A172 (cell line): Measurements from ENCODE around the gene CPXM2. TPM values are rescaled to one million over a fixed set of nuclear protein-coding genes. Genes with fewer than 3 reads are reported as not detected.

Source experiments
- DNase-seq: peaks from one replicate; pipeline ENCODE4 v3.0.0-alpha.2; 2015; ENCODE audit warnings: low spot score
- total RNA-seq: library from RNA; depleted of rRNA; stranded (reverse); fragments of >200 nt; shearing (Covaris generic); gene quantifications from 2 replicates; pipeline ENCODE4 v1.2.3, GENCODE V29; 2014

The CPXM2 gene
- total RNA-seq, 1 experiment from 2014 or later: not detected

- DNase-seq: no peak
Measured at GRCh38 chr10:123800289-123800688, 91.3 kb downstream of the CPXM2 start.

GRCh38 chr10:123798856-123799255 is 92.8 kb downstream of the CPXM2 start:
- DNase-seq: no peak

GRCh38 chr10:123797813-123798212 is 93.8 kb downstream of the CPXM2 start:
- DNase-seq: no peak

- DNase-seq: no peak
Measured at GRCh38 chr10:123796736-123797135, 94.9 kb downstream of the CPXM2 start.

- DNase-seq: no peak
Measured at GRCh38 chr10:123795846-123796590, 95.6 kb downstream of the CPXM2 start.

- no peak for DNase-seq
Measured at GRCh38 chr10:123795196-123795780, 96.3 kb downstream of the CPXM2 start.

DNA sequence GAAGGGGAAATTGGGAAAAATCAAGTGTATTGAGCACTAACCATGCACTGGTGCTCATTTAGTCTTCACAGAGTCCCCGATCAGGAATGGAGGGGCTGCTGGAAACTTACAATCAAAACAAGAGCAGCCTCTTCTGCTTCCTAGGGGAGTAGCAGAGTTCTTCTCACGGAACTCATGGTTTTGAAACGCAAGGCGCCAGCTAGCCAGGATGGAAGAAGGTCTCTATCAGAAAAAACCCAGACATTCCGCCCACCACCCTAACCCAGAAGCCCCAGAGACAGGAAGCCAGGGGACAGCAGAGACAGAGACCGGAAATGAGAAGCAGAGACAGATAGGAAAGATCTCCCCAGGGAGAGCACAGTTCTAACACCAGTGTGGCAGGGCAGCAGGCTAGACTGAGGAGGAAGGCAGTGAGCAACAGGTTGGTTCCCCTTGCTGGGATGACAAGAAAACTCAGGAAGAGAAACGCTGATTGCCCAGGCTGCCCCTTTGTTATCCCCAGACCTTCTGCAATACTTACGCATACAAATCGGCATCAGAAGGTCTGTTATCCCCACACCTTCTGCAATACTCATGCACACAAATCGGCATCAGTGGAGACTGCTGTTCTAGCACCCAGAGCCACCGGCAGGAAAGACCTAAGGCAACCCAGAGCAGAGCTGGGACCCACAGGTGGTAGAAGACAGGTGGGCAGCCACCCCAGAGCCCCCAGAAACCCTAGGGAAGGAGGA is 99.2 kb downstream of the CPXM2 start:
- DNase-seq: no peak

GRCh38 chr10:123790132-123790885 is 101.3 kb downstream of the CPXM2 start:
- DNase-seq: no peak

DNA sequence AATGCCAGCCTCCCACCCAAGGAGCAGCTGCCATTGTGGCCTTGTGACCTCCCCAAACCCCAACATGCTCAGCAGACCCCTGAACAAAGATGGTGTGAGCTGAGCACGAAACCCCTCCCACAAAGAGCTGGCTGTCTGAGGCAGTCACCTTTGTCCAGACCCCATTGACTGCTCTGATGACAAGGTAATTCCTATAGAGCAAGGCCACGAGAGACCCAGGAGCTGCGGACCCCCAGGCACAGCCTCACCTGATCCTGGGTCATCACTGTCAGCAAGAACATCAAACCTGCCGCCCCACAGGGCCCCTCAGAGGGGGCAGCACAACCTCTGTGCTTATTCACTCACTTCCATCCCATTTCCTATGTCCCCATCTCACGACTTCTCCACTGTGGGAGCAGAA is 102.6 kb downstream of the CPXM2 start:
- no peak for DNase-seq

- DNase-seq: no peak
Measured at GRCh38 chr10:123787566-123787965, 104.0 kb downstream of the CPXM2 start.

DNA sequence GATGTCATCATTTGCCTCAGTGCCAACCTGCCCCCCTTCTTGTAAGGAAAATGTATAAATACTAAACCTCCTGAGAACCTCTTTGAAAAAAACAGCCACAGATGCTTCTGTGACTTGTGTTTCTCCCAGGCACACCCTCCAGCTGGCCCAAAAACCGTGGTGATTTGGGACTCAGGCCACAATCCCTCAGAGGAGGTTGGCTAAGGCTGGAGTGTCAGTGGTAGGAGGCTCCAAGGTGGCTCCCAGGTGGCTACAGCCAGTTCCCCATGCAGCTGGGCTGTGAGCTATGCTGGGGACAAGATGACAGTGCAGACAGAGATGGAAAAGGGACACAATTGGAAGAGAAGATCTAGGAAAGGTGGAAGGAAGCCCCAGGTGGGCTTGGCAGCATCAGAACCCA is 104.7 kb downstream of the CPXM2 start:
- DNase-seq: no peak

DNA sequence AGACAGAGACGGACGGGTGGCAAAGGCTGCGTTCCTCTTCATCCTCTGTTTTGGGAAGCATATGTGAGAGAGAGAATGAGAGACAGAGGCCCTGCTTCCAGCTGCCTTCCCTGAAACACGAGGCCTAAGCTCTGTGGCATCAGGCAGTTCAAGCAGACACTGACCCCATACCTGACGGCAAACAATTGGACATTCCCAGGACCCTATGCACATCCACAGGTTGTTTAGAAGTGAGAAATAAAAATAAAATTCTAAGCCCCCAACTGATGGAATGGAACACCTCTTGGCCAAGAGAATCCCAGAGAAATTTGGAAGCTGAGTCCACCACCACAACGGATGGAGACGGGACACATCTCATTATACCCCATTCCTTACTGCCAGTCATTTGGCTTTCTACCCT is 105.3 kb downstream of the CPXM2 start:
- no peak for DNase-seq

GRCh38 chr10:123784646-123785045 is 107.0 kb downstream of the CPXM2 start:
- no peak for DNase-seq

GRCh38 chr10:123784216-123784615 is 107.4 kb downstream of the CPXM2 start:
- no peak for DNase-seq

DNA sequence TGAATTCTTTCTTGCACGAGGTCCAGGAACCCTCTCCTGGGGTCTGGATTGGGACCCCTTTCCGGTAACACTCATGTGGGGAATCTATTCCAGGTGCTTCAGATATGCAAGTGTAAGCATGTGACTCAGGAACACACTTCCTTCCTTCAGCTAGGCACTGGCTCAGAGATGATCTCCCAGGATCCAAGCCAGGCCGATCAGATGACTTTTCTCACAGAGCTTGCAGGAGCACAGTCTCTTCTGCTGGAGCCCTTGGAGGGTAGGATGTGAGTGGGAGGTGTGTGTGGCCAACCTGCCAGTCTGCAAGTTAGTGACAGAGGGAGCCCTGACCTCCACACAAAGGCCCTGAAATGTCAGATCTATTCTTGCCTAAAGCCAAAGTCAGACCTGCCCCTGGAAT is 108.3 kb downstream of the CPXM2 start:
- no peak for DNase-seq

- no peak for DNase-seq
Measured at GRCh38 chr10:123782549-123782948, 109.1 kb downstream of the CPXM2 start.

GRCh38 chr10:123781956-123782500 is 109.6 kb downstream of the CPXM2 start:
- no peak for DNase-seq

GRCh38 chr10:123781324-123781900 is 110.2 kb downstream of the CPXM2 start:
- no peak for DNase-seq

GRCh38 chr10:123778719-123779517 is 112.7 kb downstream of the CPXM2 start:
- DNase-seq: no peak

GRCh38 chr10:123777881-123778280 is 113.7 kb downstream of the CPXM2 start:
- no peak for DNase-seq
